Measurements from ENCODE around the gene SMIM1.

DNA sequence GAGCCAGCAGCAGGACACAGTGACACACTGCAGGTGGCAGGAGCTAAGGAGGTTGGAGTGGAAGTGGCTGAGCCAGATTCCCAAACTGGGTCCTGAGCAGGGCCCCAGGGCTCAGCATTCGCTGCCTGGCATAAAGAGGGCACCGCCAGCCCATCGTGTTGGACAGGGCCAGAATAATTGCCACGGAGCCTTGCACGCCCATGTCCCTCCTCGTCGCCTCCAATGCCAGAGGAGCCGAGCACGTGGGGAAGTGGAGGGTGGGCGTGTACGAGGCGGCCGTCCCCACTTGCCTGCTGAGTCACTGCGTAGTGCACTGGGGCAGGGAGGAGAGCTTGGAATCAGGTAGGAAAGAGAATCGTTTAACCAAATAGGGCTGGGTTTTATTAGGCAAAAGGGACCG, 49.9 kb downstream of the SMIM1 start:
- TF ChIP-seq POLR2A (IDR thresholded peaks at IDR 0.05; ENCODE audit: low read length) (no peak), GATA1 (IDR thresholded peaks at IDR 0.05; ENCODE audit: low read depth, low read length) (no peak)
